ENCODE measurements around the gene SLBP. TPM values are rescaled to one million over a fixed set of nuclear protein-coding genes. Genes with fewer than 3 reads are reported as not detected.

The SLBP gene
- total and polyA plus RNA-seq, 10 donors, result 24.0 to 52.0 (median 34.7) TPM

GRCh38 chr4:1695913-1696312 is 16.2 kb downstream of the SLBP start:
- Histone ChIP-seq H3K4me3 (no peak overlapping the region), H3K9me3 (no peaks in the 10 kb centered on the region), H3K36me3 (peaks cover 0 to 100% (median 82%) of the 10 kb centered on the region in 6 donors), H3K27me3 (replicated peaks in 1 of 7) (no peaks in the 10 kb centered on the region), H3K27ac (no peak overlapping the region), H3K4me1 (peaks cover 0 to 24% (median 12%) of the 10 kb centered on the region in 6 donors)
- TF ChIP-seq, protein P1, sequence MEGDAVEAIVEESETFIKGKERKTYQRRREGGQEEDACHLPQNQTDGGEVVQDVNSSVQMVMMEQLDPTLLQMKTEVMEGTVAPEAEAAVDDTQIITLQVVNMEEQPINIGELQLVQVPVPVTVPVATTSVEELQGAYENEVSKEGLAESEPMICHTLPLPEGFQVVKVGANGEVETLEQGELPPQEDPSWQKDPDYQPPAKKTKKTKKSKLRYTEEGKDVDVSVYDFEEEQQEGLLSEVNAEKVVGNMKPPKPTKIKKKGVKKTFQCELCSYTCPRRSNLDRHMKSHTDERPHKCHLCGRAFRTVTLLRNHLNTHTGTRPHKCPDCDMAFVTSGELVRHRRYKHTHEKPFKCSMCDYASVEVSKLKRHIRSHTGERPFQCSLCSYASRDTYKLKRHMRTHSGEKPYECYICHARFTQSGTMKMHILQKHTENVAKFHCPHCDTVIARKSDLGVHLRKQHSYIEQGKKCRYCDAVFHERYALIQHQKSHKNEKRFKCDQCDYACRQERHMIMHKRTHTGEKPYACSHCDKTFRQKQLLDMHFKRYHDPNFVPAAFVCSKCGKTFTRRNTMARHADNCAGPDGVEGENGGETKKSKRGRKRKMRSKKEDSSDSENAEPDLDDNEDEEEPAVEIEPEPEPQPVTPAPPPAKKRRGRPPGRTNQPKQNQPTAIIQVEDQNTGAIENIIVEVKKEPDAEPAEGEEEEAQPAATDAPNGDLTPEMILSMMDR (IDR thresholded peaks at IDR 0.05 in 8 of 11, conservative IDR thresholded peaks at IDR 0.05 in 3 of 11), result no peak
- TF ChIP-seq POLR2AphosphoS5 (IDR thresholded peaks at IDR 0.05), result no peak
- TF ChIP-seq POLR2A (IDR thresholded peaks at IDR 0.05), result no peak
- no peak for DNase-seq
- intact Hi-C loops (cut with DNase I; ENCODE audit: low total_unique reads), result no loop called here
- 84 to 91% (median 88%) methylated on average over 5 of the region's 5 CpGs for WGBS, 5 donors

DNA sequence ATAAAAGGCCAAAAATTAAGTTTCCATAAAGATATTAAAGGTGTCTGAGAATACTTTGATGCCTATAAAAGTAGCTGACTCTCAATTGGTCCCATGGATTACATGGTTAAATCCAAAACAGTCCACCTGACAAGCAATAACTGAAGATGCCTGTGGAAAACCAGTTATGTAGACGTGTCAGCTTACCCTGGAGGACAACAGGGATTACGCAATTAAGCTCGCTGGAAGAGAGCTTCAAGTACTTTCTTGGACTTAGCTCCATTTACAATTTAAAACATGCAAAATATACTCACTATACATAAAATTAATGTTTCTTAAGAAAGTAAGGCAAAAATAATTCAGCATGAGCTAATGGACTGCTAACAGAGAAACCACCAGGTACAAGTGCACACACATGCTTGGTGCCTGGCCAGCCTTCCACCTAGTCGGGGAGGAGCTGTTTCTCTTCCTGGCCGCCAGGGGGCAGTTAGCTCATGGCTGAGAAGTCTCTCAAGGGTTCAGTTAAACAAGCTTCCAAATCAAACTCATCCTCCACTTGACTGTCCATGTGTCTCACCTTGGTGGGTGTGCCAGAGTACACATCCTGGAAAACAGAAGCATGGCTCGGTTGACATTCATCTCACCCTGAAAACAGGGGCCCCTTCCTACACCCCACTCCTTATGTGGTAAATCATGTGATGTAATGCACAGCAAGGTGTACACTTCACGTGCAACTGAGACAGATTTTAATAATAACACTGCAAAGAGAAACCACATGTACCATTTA is 18.8 kb downstream of the SLBP start:
- Histone ChIP-seq H3K27me3 (replicated peaks in 1 of 7) (no peaks in the 10 kb centered on the region), H3K9me3 (no peaks in the 10 kb centered on the region), H3K4me1 (peaks cover 0 to 11% (median 8%) of the 10 kb centered on the region in 6 donors), H3K27ac (peak overlapping the region in 2 of 8 donors; percentile 19 to 39), H3K36me3 (peaks cover 0 to 88% (median 72%) of the 10 kb centered on the region in 6 donors), H3K4me3 (no peak overlapping the region)
- TF ChIP-seq POLR2AphosphoS5 (IDR thresholded peaks at IDR 0.05) (peak in 2 of 3 donors; percentile 18 to 56), POLR2A (IDR thresholded peaks at IDR 0.05) (no peak)
- TF ChIP-seq, protein P1 (IDR thresholded peaks at IDR 0.05 in 8 of 11, conservative IDR thresholded peaks at IDR 0.05 in 3 of 11), result peak; percentile 85 to 99 (median 94)
- intact Hi-C loops (cut with DNase I; ENCODE audit: low total_unique reads), result loop anchor here (5.0 kb wide), 1 partner anchor 34 kb away; no protein-coding TSS in a partner anchor
- DNase-seq, result peak; percentile 94
- WGBS, 5 donors, result 32 to 55% (median 39%) methylated on average over 7 of the region's 7 CpGs

- H3K4me1 ChIP-seq, result peaks cover 0 to 11% (median 8%) of the 10 kb centered on the region in 6 donors
- 87 to 95% (median 91%) methylated on average over 4 to 9 of the region's 9 CpGs for WGBS, 5 donors
- no peak overlapping the region for H3K27ac ChIP-seq
- DNase-seq, result no peak
- H3K27me3 ChIP-seq (replicated peaks in 1 of 7), result no peaks in the 10 kb centered on the region
- intact Hi-C loops (cut with DNase I; ENCODE audit: low total_unique reads), result loop anchor here (5.0 kb wide), 1 partner anchor 35 kb away; no protein-coding TSS in a partner anchor
- no peak overlapping the region for H3K4me3 ChIP-seq
- peaks cover 0 to 74% (median 60%) of the 10 kb centered on the region in 6 donors for H3K36me3 ChIP-seq
- H3K9me3 ChIP-seq, result no peaks in the 10 kb centered on the region
- no peak for TF ChIP-seq POLR2AphosphoS5 (IDR thresholded peaks at IDR 0.05)
- TF ChIP-seq, protein P1 (IDR thresholded peaks at IDR 0.05 in 8 of 11, conservative IDR thresholded peaks at IDR 0.05 in 3 of 11), result no peak
- TF ChIP-seq POLR2A (IDR thresholded peaks at IDR 0.05), result no peak
Observed at GRCh38 chr4:1691737-1692373, 20.3 kb downstream of the SLBP start.

DNA sequence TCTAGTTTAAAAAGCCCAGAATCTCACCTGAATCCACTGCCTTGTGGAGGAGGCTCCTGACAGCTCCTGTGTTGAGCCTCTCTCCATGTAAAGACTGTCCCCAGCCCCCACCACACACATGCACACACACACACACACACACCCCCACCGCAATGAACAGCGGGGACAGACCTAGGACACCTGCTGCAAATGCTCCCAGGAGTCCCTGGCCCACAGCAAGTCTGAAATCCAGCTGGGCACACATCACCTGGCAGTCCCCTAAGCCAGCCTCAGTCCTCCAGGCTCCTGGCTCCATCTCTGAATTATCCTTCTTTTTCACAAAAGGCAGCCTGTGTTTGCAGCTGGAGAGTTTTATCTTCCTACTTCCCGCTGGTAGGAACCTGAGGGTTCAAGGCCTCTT is 21.4 kb downstream of the SLBP start:
- Histone ChIP-seq H3K9me3 (no peaks in the 10 kb centered on the region), H3K4me1 (peaks cover 0 to 11% (median 8%) of the 10 kb centered on the region in 6 donors), H3K27ac (no peak overlapping the region), H3K36me3 (peaks cover 0 to 62% (median 48%) of the 10 kb centered on the region in 6 donors), H3K4me3 (no peak overlapping the region), H3K27me3 (replicated peaks in 1 of 7) (no peaks in the 10 kb centered on the region)
- TF ChIP-seq, protein P1 (IDR thresholded peaks at IDR 0.05 in 8 of 11, conservative IDR thresholded peaks at IDR 0.05 in 3 of 11), result no peak
- TF ChIP-seq POLR2A (IDR thresholded peaks at IDR 0.05) (no peak), POLR2AphosphoS5 (IDR thresholded peaks at IDR 0.05) (no peak)
- DNase-seq, result no peak
- 87 to 100% (median 91%) methylated on average over 3 of the region's 3 CpGs for WGBS, 5 donors
- intact Hi-C loops (cut with DNase I; ENCODE audit: low total_unique reads), result loop anchor here (5.0 kb wide), 1 partner anchor 37 kb away; no protein-coding TSS in a partner anchor

Data from spleen (tissue), 11 donors.